K562 (cell line): Measurements from ENCODE around the gene GP1BA. TPM values are rescaled to one million over a fixed set of nuclear protein-coding genes. Genes with fewer than 3 reads are reported as not detected.
A peak's percentile ranks its signal among the peaks of the same experiment; 100 is the strongest.

ENCODE experiments used
- ARID1B ChIP-seq: fragments of 450-650 bp; IDR thresholded peaks from 2 replicates; pipeline ENCODE4 v1.6.1; 2016; ENCODE audit warnings: antibody characterized with exemption, mild to moderate bottlenecking, inconsistent platforms
- CAMTA2 ChIP-seq: fragments of 250-450 bp; sonication (Bioruptor Pico); conservative IDR thresholded peaks from 2 replicates; pipeline ENCODE4 v1.5.1; 2022
- CEBPZ ChIP-seq: fragments of 150-350 bp; IDR thresholded peaks from 2 replicates; pipeline ENCODE4 v1.6.1; 2014; ENCODE audit warnings: low read depth, mild to moderate bottlenecking, low read length, borderline replicate concordance
- ETS1 ChIP-seq: conservative IDR thresholded peaks from 2 replicates; pipeline ENCODE4 v1.6.1; 2011; ENCODE audit warnings: low read depth, mild to moderate bottlenecking, low read length; ENCODE audit not compliant: control insufficient read depth
- FOXJ2 ChIP-seq: fragments of 200-800 bp; sonication (Bioruptor generic); IDR thresholded peaks from 2 replicates; pipeline ENCODE4 v1.6.1; 2016; ENCODE audit warnings: missing genetic modification characterization, missing compliant biosample characterization
- HSF4 ChIP-seq: fragments of 250-450 bp; sonication (Bioruptor Pico); IDR thresholded peaks from 2 replicates; pipeline ENCODE4 v2.1.2; 2022; ENCODE audit warnings: mild to moderate bottlenecking, moderate library complexity, borderline replicate concordance
- ILK ChIP-seq: fragments of 450-650 bp; IDR thresholded peaks from 2 replicates; pipeline ENCODE4 v1.6.1; 2016; ENCODE audit warnings: missing genetic modification characterization, low read depth, mild to moderate bottlenecking, missing compliant biosample characterization, moderate library complexity, borderline replicate concordance
- PHB ChIP-seq: fragments of 250-450 bp; sonication (Bioruptor Pico); IDR thresholded peaks from 2 replicates; pipeline ENCODE4 v1.5.0; 2021
- POLR2B ChIP-seq: fragments of 450-650 bp; IDR thresholded peaks from 2 replicates; pipeline ENCODE4 v1.6.1; 2018; ENCODE audit warnings: low read depth; ENCODE audit not compliant: partially characterized antibody
- POLR3A ChIP-seq: IDR thresholded peaks from 2 replicates; pipeline ENCODE4 v1.6.1; 2011; ENCODE audit warnings: borderline replicate concordance, mild to moderate bottlenecking, moderate library complexity; ENCODE audit not compliant: insufficient read length, insufficient read depth; ENCODE audit errors: extremely low read depth
- PRMT5 ChIP-seq: sonication (generic); formaldehyde crosslinking; IDR thresholded peaks from 2 replicates; pipeline ENCODE4 v1.5.0; 2020; ENCODE audit warnings: missing genetic modification reagents
- SETDB1 ChIP-seq: IDR thresholded peaks from one replicate; pipeline ENCODE4 v1.6.1; 2012; ENCODE audit warnings: low read length, control low read depth, inconsistent platforms
- SP1 ChIP-seq: sonication (generic); formaldehyde crosslinking; IDR thresholded peaks from 2 replicates; pipeline ENCODE4 v1.8.1; 2022; ENCODE audit warnings: mild to moderate bottlenecking, missing genetic modification reagents
- TAL1 ChIP-seq: fragments of 450-650 bp; IDR thresholded peaks from 2 replicates; pipeline ENCODE4 v1.6.1; 2016; ENCODE audit warnings: mild to moderate bottlenecking
- TCF7 ChIP-seq: sonication (generic); IDR thresholded peaks from 2 replicates; pipeline ENCODE4 v1.6.1; 2016; ENCODE audit warnings: antibody characterized with exemption, borderline replicate concordance
- ZC3H8 ChIP-seq: fragments of 450-650 bp; IDR thresholded peaks from 2 replicates; pipeline ENCODE4 v1.6.1; 2017
- ZNF282 ChIP-seq: sonication (generic); formaldehyde crosslinking; IDR thresholded peaks from 2 replicates; pipeline ENCODE4 v1.8.1; 2023; ENCODE audit warnings: missing genetic modification reagents
- ZNF445 ChIP-seq: fragments of 250-450 bp; sonication (Bioruptor Pico); IDR thresholded peaks from 2 replicates; pipeline ENCODE4 v1.4.0; 2020; ENCODE audit warnings: low read depth, mild to moderate bottlenecking, moderate library complexity
- ZNF449 ChIP-seq: fragments of 250-450 bp; sonication (Bioruptor Pico); IDR thresholded peaks from 2 replicates; pipeline ENCODE4 v1.8.0; 2022; ENCODE audit warnings: moderate library complexity, mild to moderate bottlenecking, inconsistent platforms
- ZNF668 ChIP-seq: fragments of 250-450 bp; sonication (Bioruptor Pico); IDR thresholded peaks from 2 replicates; pipeline ENCODE4 v1.8.0; 2022; ENCODE audit warnings: mild to moderate bottlenecking, inconsistent platforms
- ZNF699 ChIP-seq: fragments of 250-450 bp; sonication (Bioruptor Pico); IDR thresholded peaks from 2 replicates; pipeline ENCODE4 v1.8.0; 2021; ENCODE audit warnings: mild to moderate bottlenecking, moderate library complexity; ENCODE audit not compliant: insufficient replicate concordance
- polyA plus RNA-seq, 8 experiments: library from polyadenylated mRNA; depleted of rRNA in 4 of 8; stranded (reverse) in 5 of 8; unstranded in 3 of 8; fragments of >200 nt; fragmentation: Nextera tagmentation in 2 of 8; fragmentation: Illumina TruSeq in 1 of 8; extraction: Ambion mirVana in 2 of 8; extraction: Trizol in 1 of 8; gene quantifications; 2 replicates each; pipeline versions ENCODE4 v1.2.1 to v1.2.3, GENCODE V29; 2011 to 2014; ENCODE audit warnings: inconsistent platforms in 1 of 8, missing spikeins in 1 of 8
- total RNA-seq, 7 experiments: library from RNA; depleted of rRNA in 6 of 7; stranded (reverse); fragments of >200 nt in 6 of 7; fragmentation: Illumina TruSeq in 2 of 7; extraction: Trizol in 2 of 7; gene quantifications; 2 replicates each; pipeline versions ENCODE4 v1.2.1 to v1.2.3, GENCODE V29; 2011 to 2021; ENCODE audit warnings: low replicate concordance in 1 of 7
- TF ChIP-seq, protein P1 (sequence below): fragments of 450-650 bp; IDR thresholded peaks from 2 replicates; pipeline ENCODE4 v1.6.1; 2014; ENCODE audit warnings: low read depth, mild to moderate bottlenecking, moderate library complexity, borderline replicate concordance

Gene GP1BA
- total and polyA plus RNA-seq, 9 of the 15 experiments (the other 6 are each of a cell fraction or from before 2014, with no cell fraction given), result 0.01 TPM; not detected in 8

GRCh38 chr17:4948166-4948930 lies 16.3 kb downstream of the GP1BA start, which contains the start of gene PFN1 (continued):
- TF ChIP-seq CEBPZ (no peak), ARID1B (peak; percentile 56; the same call in 1 of the 2 replicates), ETS1 (no peak; the same call in 1 of the 2 replicates), PHB (CRISPR knock-in tag) (no peak), ZC3H8 (no peak), ZNF699 (no peak), SETDB1 (no peak), FOXJ2 (no peak), POLR2B (peak; percentile 67), CAMTA2 (CRISPR knock-in tag) (no peak), ZNF668 (CRISPR knock-in tag) (no peak), SP1 (CRISPR knock-in tag) (peak; percentile 55), POLR3A (no peak), TAL1 (0 out of 2 replicates have a peak, but pooled peaks have one; percentile 12), ILK (no peak), PRMT5 (CRISPR knock-in tag) (no peak), TCF7 (no peak), ZNF449 (CRISPR knock-in tag) (no peak), ZNF282 (CRISPR knock-in tag) (no peak), ZNF445 (CRISPR knock-in tag) (no peak), HSF4 (CRISPR knock-in tag) (no peak)
- TF ChIP-seq, protein P1, sequence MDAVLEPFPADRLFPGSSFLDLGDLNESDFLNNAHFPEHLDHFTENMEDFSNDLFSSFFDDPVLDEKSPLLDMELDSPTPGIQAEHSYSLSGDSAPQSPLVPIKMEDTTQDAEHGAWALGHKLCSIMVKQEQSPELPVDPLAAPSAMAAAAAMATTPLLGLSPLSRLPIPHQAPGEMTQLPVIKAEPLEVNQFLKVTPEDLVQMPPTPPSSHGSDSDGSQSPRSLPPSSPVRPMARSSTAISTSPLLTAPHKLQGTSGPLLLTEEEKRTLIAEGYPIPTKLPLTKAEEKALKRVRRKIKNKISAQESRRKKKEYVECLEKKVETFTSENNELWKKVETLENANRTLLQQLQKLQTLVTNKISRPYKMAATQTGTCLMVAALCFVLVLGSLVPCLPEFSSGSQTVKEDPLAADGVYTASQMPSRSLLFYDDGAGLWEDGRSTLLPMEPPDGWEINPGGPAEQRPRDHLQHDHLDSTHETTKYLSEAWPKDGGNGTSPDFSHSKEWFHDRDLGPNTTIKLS, result no peak
